Ovary (tissue), 9 donors: Measurements from ENCODE around the gene CCDC154. TPM values are rescaled to one million over a fixed set of nuclear protein-coding genes. Genes with fewer than 3 reads are reported as not detected.
"Not testable (repeated sequence)": the region's sequence is repeated elsewhere in the genome, so short reads cannot be mapped to it uniquely, and the experiment has no call there.

Source experiments
- DNase-seq, 5 donors: peaks; one replicate each; pipeline ENCODE4 v3.0.0-alpha.2; 2019 to 2020
- H3K27ac ChIP-seq, 2 donors: fragments of 200-600 bp; one replicate each; pipeline versions ENCODE4 v1.5.1 to v1.8.0; 2019 to 2022
- H3K27me3 ChIP-seq: fragments of 200-600 bp; one replicate; pipeline ENCODE4 v1.8.0; 2022
- H3K36me3 ChIP-seq: fragments of 200-600 bp; sonication (generic); one replicate; pipeline ENCODE4 v1.5.1; 2019
- H3K4me1 ChIP-seq: one replicate; pipeline ENCODE4 v1.8.1; 2013; ENCODE audit warnings: mild to moderate bottlenecking, moderate library complexity; ENCODE audit not compliant: insufficient read depth
- H3K4me3 ChIP-seq: fragments of 200-600 bp; sonication (generic); one replicate; pipeline ENCODE4 v1.5.1; 2017
- H3K9me3 ChIP-seq, 2 donors: fragments of 200-600 bp in 1 of 2; sonication (generic) in 1 of 2; one replicate each; pipeline versions ENCODE4 v1.5.1 to v1.8.1; 2013 to 2019; ENCODE audit warnings: mild to moderate bottlenecking in 1 of 2, moderate library complexity in 1 of 2
- EP300 ChIP-seq: sonication (generic); formaldehyde crosslinking; IDR thresholded peaks from one replicate; pipeline ENCODE4 v1.6.1; 2017; ENCODE audit warnings: antibody characterized with exemption
- POLR2A ChIP-seq: fragments of 450-650 bp; IDR thresholded peaks from one replicate; pipeline ENCODE4 v1.6.1; 2017; ENCODE audit warnings: antibody characterized with exemption, mild to moderate bottlenecking, moderate library complexity
- WGBS, 3 donors: extraction: QIAGEN DNeasy Blood & Tissue Kit in 1 of 3; methylation state at CpG; one replicate each; pipeline versions ENCODE4 v1.1.5 to v1.1.7; 2013 to 2017; 5-methylcytosine and 5-hydroxymethylcytosine counted together
- intact Hi-C, 4 donors: fragments of 100-400 bp; cut with DNase I; formaldehyde crosslinking; loops; one replicate each; pipeline versions ENCODE4 v1.11.0 to v1.15.1; 2022 to 2023
- polyA plus RNA-seq, 2 donors: library from polyadenylated mRNA; stranded (reverse); fragments of 200-250 nt in 1 of 2; fragments of 350-450 nt in 1 of 2; fragmentation: Illumina TruSeq in 1 of 2; extraction: RNeasy Lipid Tissue Mini Kit (QIAGEN cat#74804) in 1 of 2; gene quantifications; one replicate each; pipeline ENCODE4 v1.2.3, GENCODE V29; 2013 to 2014
- total RNA-seq, 7 donors: library from RNA; depleted of rRNA in 2 of 7; stranded (reverse); fragments of >200 nt in 2 of 7; fragmentation: NEBNext Ultra II Directional in 3 of 7; extraction: Animal tissue kit (Norgen Biotek cat#: 25700) in 3 of 7; gene quantifications; one replicate each; pipeline versions ENCODE4 v1.1.0 to v1.2.4, GENCODE V29; 2016 to 2023
- TF ChIP-seq, protein P1 (sequence below), 3 donors: fragments of 450-650 bp in 2 of 3; fragments of 200-600 bp in 1 of 3; IDR thresholded peaks; one replicate each; pipeline versions ENCODE4 v1.5.1 to v1.8.0; 2016 to 2022; ENCODE audit warnings: antibody characterized with exemption in 3 of 3, mild to moderate bottlenecking in 1 of 3
- donor health status: DM: no; HTN: no; CAD: no; lungs with moderate emphysema.
- donor health status: DM: no; HTN: no; CAD: no.
- donor health status: Bipolar disorder and iron deficiency.
- donor health status: DM: yes; HTN: yes; CAD: no.
- donor health status: DM: no; HTN: no; CAD: no.
- donor health status: DM: yes; HTN: yes; CAD: no.

The CCDC154 gene
- total and polyA plus RNA-seq, 9 donors, result 1.1 to 3.5 (median 1.7) TPM; not detected in 1

DNA sequence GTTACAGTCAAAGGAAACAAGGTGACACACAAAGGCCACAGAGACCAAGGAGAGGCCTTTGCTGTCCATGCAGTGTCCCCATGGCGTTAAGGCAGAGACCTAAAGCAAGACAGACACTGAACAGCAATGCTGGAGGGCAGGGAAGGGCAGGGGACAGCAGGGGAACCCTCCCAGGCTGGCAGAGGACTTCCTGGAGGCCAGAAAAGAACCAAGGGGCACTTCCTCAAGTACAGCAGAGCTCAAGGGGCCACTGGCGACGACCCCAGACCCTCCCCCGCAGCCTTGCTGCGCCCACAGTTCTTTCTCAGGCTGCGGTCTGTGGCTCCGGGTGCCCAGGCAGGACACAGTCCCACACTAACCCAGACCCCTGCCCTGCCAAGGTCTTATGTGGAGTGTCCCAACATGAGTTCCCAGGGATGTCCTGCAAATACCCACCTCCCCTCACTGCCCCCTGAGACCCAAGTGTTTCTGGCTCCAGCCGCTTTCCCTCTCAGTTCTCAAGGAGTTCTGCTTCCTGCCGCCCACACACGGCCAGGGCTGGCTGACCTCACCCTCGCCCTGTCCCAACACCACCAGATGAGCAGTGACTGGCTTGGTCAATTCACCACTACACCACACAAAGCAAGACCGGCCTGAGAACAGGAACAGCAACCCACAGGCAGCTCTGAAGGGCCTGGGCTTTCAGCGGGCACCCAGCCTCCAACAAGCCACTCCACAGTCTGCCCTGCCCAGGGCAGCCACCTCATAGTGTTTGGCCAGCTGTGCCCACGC, 26.3 kb upstream of the CCDC154 start:
- no peak overlapping the region for H3K4me3 ChIP-seq
- DNase-seq, result no peak
- intact Hi-C loops, result loop anchor here in 1 of 4 donors (10.0 kb wide), 1 partner anchor 224 kb away; no protein-coding TSS in a partner anchor

DNA sequence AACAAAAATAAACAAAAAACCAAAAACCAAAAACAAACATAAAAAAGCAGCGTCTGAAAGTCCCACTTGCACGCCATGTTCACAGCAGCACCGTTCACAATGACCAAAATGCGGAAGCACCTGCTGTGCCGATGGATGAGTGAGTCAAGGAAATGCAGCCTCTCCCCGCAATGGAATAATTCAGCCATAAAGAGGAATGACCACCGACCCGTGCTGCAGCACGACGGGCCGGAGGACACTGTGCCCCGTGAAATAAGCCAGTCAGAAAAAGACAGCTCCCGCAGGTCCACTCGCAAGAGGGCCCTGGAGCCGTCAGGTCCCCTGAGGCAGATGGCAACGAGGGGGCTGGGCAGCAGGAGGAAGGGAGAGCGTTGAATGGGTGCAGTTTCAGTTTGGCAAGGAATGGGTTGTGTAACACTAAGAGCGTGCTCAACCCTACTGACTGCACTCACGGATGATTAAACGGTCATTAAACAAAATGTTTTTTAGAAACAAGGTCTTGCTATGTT, 25.4 kb upstream of the CCDC154 start:
- H3K4me1 ChIP-seq, result peaks cover 10% of the 10 kb centered on the region
- no peak overlapping the region for H3K27ac ChIP-seq
- no peak for DNase-seq

More for the DNA sequence above, 26.3 kb upstream of the CCDC154 start:
- no peaks in the 10 kb centered on the region for H3K27me3 ChIP-seq
- WGBS, 3 donors, result 67 to 72% (median 69%) methylated on average over 14 of the region's 14 CpGs
- no peaks in the 10 kb centered on the region for H3K36me3 ChIP-seq
- H3K27ac ChIP-seq, result no peak overlapping the region
- TF ChIP-seq, protein P1, sequence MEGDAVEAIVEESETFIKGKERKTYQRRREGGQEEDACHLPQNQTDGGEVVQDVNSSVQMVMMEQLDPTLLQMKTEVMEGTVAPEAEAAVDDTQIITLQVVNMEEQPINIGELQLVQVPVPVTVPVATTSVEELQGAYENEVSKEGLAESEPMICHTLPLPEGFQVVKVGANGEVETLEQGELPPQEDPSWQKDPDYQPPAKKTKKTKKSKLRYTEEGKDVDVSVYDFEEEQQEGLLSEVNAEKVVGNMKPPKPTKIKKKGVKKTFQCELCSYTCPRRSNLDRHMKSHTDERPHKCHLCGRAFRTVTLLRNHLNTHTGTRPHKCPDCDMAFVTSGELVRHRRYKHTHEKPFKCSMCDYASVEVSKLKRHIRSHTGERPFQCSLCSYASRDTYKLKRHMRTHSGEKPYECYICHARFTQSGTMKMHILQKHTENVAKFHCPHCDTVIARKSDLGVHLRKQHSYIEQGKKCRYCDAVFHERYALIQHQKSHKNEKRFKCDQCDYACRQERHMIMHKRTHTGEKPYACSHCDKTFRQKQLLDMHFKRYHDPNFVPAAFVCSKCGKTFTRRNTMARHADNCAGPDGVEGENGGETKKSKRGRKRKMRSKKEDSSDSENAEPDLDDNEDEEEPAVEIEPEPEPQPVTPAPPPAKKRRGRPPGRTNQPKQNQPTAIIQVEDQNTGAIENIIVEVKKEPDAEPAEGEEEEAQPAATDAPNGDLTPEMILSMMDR (IDR thresholded peaks at IDR 0.05), result no peak
- no peak for TF ChIP-seq EP300
- no peak for TF ChIP-seq POLR2A
- no peaks in the 10 kb centered on the region for H3K9me3 ChIP-seq
- H3K4me1 ChIP-seq, result peaks cover 10% of the 10 kb centered on the region

DNA sequence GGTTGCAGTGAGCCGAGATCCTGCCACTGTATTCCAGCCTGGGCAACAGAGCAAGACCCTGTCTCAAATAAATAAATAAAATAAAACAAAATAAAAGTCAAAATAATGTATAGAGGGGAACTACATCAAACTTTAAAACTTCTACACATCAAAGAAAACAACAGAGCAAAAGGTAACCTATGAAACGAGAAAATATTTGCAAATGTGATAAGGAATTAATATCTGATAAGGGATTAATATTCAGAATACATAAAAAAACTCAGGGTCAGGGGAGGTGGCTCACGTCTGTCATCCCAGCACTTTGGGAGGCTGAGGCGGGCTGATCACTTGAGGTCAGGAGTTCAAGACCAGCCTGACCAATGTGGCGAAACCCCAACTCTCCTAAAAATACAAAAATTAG, 24.8 kb upstream of the CCDC154 start:
- intact Hi-C loops, result not testable (repeated sequence)

More for the DNA sequence above, 25.4 kb upstream of the CCDC154 start:
- H3K9me3 ChIP-seq, result no peaks in the 10 kb centered on the region
- no peaks in the 10 kb centered on the region for H3K27me3 ChIP-seq
- no peak overlapping the region for H3K4me3 ChIP-seq
- WGBS, 3 donors, result 73 to 81% (median 74%) methylated on average over 20 of the region's 20 CpGs
- H3K36me3 ChIP-seq, result no peaks in the 10 kb centered on the region
- intact Hi-C loops, result loop anchor here in 1 of 4 donors (10.0 kb wide), 1 partner anchor 225 kb away; no protein-coding TSS in a partner anchor
- TF ChIP-seq, protein P1 (IDR thresholded peaks at IDR 0.05), result no peak
- TF ChIP-seq EP300 (no peak), POLR2A (no peak)

DNA sequence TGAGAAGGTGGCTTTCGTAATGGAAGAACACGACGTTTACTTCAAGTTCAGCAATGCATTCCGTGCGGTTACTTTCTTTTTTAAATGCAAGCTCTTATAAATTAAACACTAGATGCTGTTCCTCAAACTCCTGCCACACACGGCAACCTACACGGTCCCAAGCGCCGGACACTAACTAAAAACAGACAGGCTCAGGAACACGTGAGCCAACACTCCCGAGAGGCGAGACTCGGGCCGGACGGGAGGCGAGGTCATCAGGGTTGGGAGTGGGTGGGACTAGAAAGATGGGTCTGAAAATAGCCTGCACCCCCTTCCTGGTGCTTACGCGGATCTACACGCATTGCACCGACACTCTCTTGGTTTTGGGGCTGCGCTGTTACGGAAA, 24.1 kb upstream of the CCDC154 start:
- Histone ChIP-seq H3K9me3 (no peaks in the 10 kb centered on the region), H3K4me3 (no peak overlapping the region), H3K27me3 (no peaks in the 10 kb centered on the region), H3K27ac (no peak overlapping the region), H3K4me1 (peaks cover 4% of the 10 kb centered on the region), H3K36me3 (no peaks in the 10 kb centered on the region)
- no peak for TF ChIP-seq POLR2A
- TF ChIP-seq EP300, result no peak
- TF ChIP-seq, protein P1 (IDR thresholded peaks at IDR 0.05), result no peak
- intact Hi-C loops, result no loop called here
- WGBS, 3 donors, result 80 to 88% (median 80%) methylated on average over 22 of the region's 22 CpGs
- DNase-seq, result no peak

More for the DNA sequence above, 24.8 kb upstream of the CCDC154 start:
- DNase-seq, H3K27me3 ChIP-seq, H3K4me3 ChIP-seq, H3K9me3 ChIP-seq, H3K4me1 ChIP-seq, H3K27ac ChIP-seq, H3K36me3 ChIP-seq: not testable (repeated sequence)
- WGBS, 3 donors, result 65 to 78% (median 68%) methylated on average over 5 of the region's 5 CpGs
